Peyer's patch (tissue), 4 donors: ENCODE data around the gene BCO1.

Source experiments
- POLR2A ChIP-seq, 2 donors: fragments of 450-650 bp; IDR thresholded peaks; one replicate each; pipeline ENCODE4 v1.5.1; 2017; ENCODE audit warnings: antibody characterized with exemption in 2 of 2, mild to moderate bottlenecking in 2 of 2, moderate library complexity in 2 of 2
- TF ChIP-seq, protein P1 (sequence below), 6 experiments: fragments of 450-650 bp in 4 of 6; fragments of 200-600 bp in 2 of 6; sonication (generic) in 1 of 6; IDR thresholded peaks; one replicate each; pipeline ENCODE4 v1.5.1; 2017 to 2019; ENCODE audit warnings: antibody characterized with exemption in 6 of 6, mild to moderate bottlenecking in 3 of 6, moderate library complexity in 1 of 6

DNA sequence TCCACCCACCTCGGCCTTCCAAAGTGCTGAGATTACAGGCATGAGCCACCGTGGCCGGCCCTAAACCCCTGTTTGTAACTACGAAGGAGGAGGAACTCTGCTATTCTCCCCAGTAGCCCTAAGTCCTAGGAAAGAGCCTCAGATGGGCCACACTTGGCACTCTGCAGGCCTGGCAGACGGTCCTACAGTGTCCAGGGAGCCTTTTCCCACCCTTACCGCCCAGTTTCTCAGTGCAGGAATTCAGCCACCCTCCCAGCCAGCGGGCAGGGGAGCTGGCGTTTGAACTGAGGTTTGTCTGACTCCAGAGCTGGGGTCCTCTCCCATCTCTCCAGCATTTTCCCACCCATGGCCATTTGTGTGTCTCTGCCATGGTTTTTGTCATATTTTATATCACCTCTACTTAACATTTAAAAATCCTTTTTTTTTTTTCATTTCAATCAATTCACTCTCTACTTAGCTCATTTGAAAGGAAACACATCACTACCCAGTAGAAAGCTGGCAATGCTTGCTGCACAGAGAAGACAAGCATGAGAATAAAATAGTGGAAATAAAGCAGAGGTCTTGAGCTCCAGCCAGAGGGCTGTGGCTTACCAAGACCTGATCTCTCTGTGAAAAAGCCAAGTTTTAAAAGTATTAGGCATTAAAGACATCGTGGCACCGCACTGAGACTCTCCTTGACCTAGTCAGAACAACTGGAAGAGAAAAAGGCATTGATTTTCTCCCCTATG, 34.9 kb downstream of the BCO1 start:
- TF ChIP-seq, protein P1, sequence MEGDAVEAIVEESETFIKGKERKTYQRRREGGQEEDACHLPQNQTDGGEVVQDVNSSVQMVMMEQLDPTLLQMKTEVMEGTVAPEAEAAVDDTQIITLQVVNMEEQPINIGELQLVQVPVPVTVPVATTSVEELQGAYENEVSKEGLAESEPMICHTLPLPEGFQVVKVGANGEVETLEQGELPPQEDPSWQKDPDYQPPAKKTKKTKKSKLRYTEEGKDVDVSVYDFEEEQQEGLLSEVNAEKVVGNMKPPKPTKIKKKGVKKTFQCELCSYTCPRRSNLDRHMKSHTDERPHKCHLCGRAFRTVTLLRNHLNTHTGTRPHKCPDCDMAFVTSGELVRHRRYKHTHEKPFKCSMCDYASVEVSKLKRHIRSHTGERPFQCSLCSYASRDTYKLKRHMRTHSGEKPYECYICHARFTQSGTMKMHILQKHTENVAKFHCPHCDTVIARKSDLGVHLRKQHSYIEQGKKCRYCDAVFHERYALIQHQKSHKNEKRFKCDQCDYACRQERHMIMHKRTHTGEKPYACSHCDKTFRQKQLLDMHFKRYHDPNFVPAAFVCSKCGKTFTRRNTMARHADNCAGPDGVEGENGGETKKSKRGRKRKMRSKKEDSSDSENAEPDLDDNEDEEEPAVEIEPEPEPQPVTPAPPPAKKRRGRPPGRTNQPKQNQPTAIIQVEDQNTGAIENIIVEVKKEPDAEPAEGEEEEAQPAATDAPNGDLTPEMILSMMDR (IDR thresholded peaks at IDR 0.05) = no peak
- TF ChIP-seq POLR2A (IDR thresholded peaks at IDR 0.05) = no peak
